A549 (cell line): ENCODE measurements around the gene TMEM244. TPM values are rescaled to one million over a fixed set of nuclear protein-coding genes. Genes with fewer than 3 reads are reported as not detected.

ENCODE experiments used
- ATAC-seq, 2 experiments: fragments of 200-7000 bp in 1 of 2; fragments of >200 bp in 1 of 2; cut with Nextera tagmentation in 1 of 2; cut with Tn5 transposase in 1 of 2; 3 replicates each; pipeline versions ENCODE4 v1.8.0 to v1.9.1; 2018 to 2020; ENCODE audit warnings: mild to moderate bottlenecking in 1 of 2, moderate library complexity in 1 of 2
- CTCF ChIA-PET: fragments of 300-600 bp; sonication (Branson Sonifier 250); formaldehyde crosslinking; extraction: SDS; loops from one replicate; lab custom pipeline; 2021; ENCODE audit warnings: antibody characterized with exemption, inconsistent platforms; lab: Yijun Ruan, JAX
- POLR2A ChIA-PET: fragments of 350-600 bp; formaldehyde crosslinking; extraction: SDS; loops from one replicate; lab custom pipeline; 2021; ENCODE audit warnings: antibody characterized with exemption, inconsistent platforms; lab: Yijun Ruan, JAX
- DNase-seq, 2 experiments: peaks; one replicate each; pipeline versions ENCODE4 v3.0.0 to v3.0.0-alpha.2; 2011 to 2016; ENCODE audit warnings: low read depth in 1 of 2, low spot score in 1 of 2
- FAIRE-seq: peaks from 2 replicates; lab custom pipeline; 2011; peaks lifted over from hg19 to GRCh38; lab: Jason Lieb, UNC
- H3K27ac ChIP-seq, 2 experiments: fragments of >200 bp; sonication (Bioruptor Twin); formaldehyde crosslinking; 3 replicates each; pipeline ENCODE4 v1.5.1; 2016 to 2017
- H3K4me1 ChIP-seq: fragments of >200 bp; sonication (Bioruptor Twin); formaldehyde crosslinking; 3 replicates; pipeline ENCODE4 v1.6.1; 2016
- H3K4me2 ChIP-seq: fragments of >200 bp; sonication (Bioruptor Twin); formaldehyde crosslinking; 3 replicates; pipeline ENCODE4 v1.6.1; 2016
- H3K4me3 ChIP-seq: fragments of >200 bp; sonication (Bioruptor Twin); formaldehyde crosslinking; 3 replicates; pipeline ENCODE4 v1.5.1; 2016
- H3K9me3 ChIP-seq: fragments of >200 bp; sonication (Bioruptor Twin); formaldehyde crosslinking; 3 replicates; pipeline ENCODE4 v1.6.1; 2016
- CBX2 ChIP-seq: fragments of 200-600 bp; sonication (generic); IDR thresholded peaks from 2 replicates; pipeline ENCODE4 v1.6.1; 2016; ENCODE audit warnings: low read depth, mild to moderate bottlenecking, borderline replicate concordance
- EHMT2 ChIP-seq: fragments of 200-600 bp; sonication (generic); IDR thresholded peaks from 2 replicates; pipeline ENCODE4 v1.6.1; 2016; ENCODE audit warnings: antibody characterized with exemption, low read depth, mild to moderate bottlenecking, moderate library complexity
- EP300 ChIP-seq, 2 experiments: fragments of >200 bp; sonication (Bioruptor Twin); formaldehyde crosslinking; IDR thresholded peaks; 2 replicates in 1 of 2; 3 replicates in 1 of 2; pipeline ENCODE4 v1.6.1; 2016 to 2017
- FOSL2 ChIP-seq, 2 experiments: fragments of 450-650 bp in 1 of 2; fragments of >200 bp in 1 of 2; sonication (Bioruptor Twin) in 1 of 2; formaldehyde crosslinking; IDR thresholded peaks; 2 replicates each; pipeline versions ENCODE4 v1.5.0 to v1.6.1; 2016 to 2020; ENCODE audit warnings: mild to moderate bottlenecking in 1 of 2, moderate library complexity in 1 of 2
- FOXS1 ChIP-seq: fragments of 250-450 bp; sonication (Bioruptor Pico); IDR thresholded peaks from 2 replicates; pipeline ENCODE4 v1.5.0; 2020; ENCODE audit warnings: mild to moderate bottlenecking, moderate library complexity
- HEYL ChIP-seq: fragments of 250-450 bp; sonication (Bioruptor Pico); IDR thresholded peaks from 2 replicates; pipeline ENCODE4 v1.8.0; 2021; ENCODE audit warnings: mild to moderate bottlenecking, moderate library complexity
- HOXA7 ChIP-seq: fragments of 250-450 bp; sonication (Bioruptor Pico); IDR thresholded peaks from 2 replicates; pipeline ENCODE4 v1.5.0; 2020; ENCODE audit warnings: mild to moderate bottlenecking, moderate library complexity
- MYC ChIP-seq: IDR thresholded peaks from 2 replicates; pipeline ENCODE4 v1.6.1; 2012; ENCODE audit warnings: mild to moderate bottlenecking, inconsistent platforms, low read length, improper control_type of control experiment, borderline replicate concordance
- NPAS2 ChIP-seq: fragments of 250-450 bp; sonication (Bioruptor Pico); IDR thresholded peaks from 2 replicates; pipeline ENCODE4 v1.8.0; 2022; ENCODE audit warnings: mild to moderate bottlenecking, moderate library complexity, borderline replicate concordance
- NR3C1 ChIP-seq: fragments of >200 bp; sonication (Bioruptor Twin); formaldehyde crosslinking; IDR thresholded peaks from 3 replicates; pipeline ENCODE4 v1.6.1; 2017
- POLR2A ChIP-seq: IDR thresholded peaks from 2 replicates; pipeline ENCODE4 v1.6.1; 2012; ENCODE audit warnings: mild to moderate bottlenecking, low read length
- RARB ChIP-seq: fragments of 250-450 bp; sonication (Bioruptor Pico); IDR thresholded peaks from 2 replicates; pipeline ENCODE4 v1.8.0; 2021; ENCODE audit warnings: mild to moderate bottlenecking, moderate library complexity
- RCOR1 ChIP-seq: fragments of 150-350 bp; IDR thresholded peaks from 2 replicates; pipeline ENCODE4 v1.6.1; 2014; ENCODE audit warnings: antibody characterized with exemption, low read length, low read depth
- RFX5 ChIP-seq: fragments of 450-650 bp; IDR thresholded peaks from 2 replicates; pipeline ENCODE4 v1.7.1; 2014; ENCODE audit warnings: antibody characterized with exemption, mild to moderate bottlenecking, moderate library complexity
- WGBS: methylation state at CpG from one replicate; pipeline ENCODE4 v1.1.6; 2017; ENCODE audit errors: missing lambda C conversion rate; 5-methylcytosine and 5-hydroxymethylcytosine counted together
- polyA plus RNA-seq, 4 experiments: library from polyadenylated mRNA; depleted of rRNA in 3 of 4; stranded (reverse); fragments of >200 nt; fragmentation: RNase III in 1 of 4; extraction: RNeasy Plus Mini Kit Qiagen cat#74134 plus additional on column Dnase treatment in 1 of 4; gene quantifications; 2 replicates in 3 of 4; 3 replicates in 1 of 4; pipeline ENCODE4 v1.2.3, GENCODE V29; 2011 to 2017
- TF ChIP-seq, protein P1 (sequence below): IDR thresholded peaks from 2 replicates; pipeline ENCODE4 v1.6.1; 2012
- TF ChIP-seq, protein P2 (sequence below): fragments of >200 bp; sonication (Bioruptor Twin); formaldehyde crosslinking; IDR thresholded peaks from 3 replicates; pipeline ENCODE4 v1.6.1; 2016
- TF ChIP-seq, protein P3 (sequence below): fragments of 200-600 bp; sonication (generic); IDR thresholded peaks from 2 replicates; pipeline ENCODE4 v1.6.1; 2016; ENCODE audit warnings: antibody characterized with exemption, mild to moderate bottlenecking, moderate library complexity
- TF ChIP-seq, protein P4 (sequence below): fragments of 250-450 bp; sonication (Bioruptor Pico); IDR thresholded peaks from 2 replicates; pipeline ENCODE4 v1.5.0; 2021; ENCODE audit warnings: mild to moderate bottlenecking, moderate library complexity, borderline replicate concordance
- TF ChIP-seq, protein P5 (sequence below): fragments of >200 bp; sonication (Bioruptor Twin); formaldehyde crosslinking; IDR thresholded peaks from 3 replicates; pipeline ENCODE4 v1.5.1; 2016
- TF ChIP-seq, protein P6 (sequence below): IDR thresholded peaks from 2 replicates; pipeline ENCODE4 v1.6.1; 2012; ENCODE audit warnings: low read depth, borderline replicate concordance

The TMEM244 gene
- polyA plus RNA-seq, 2 of the 4 experiments (the other 2 are of a cell fraction) = not detected

DNA sequence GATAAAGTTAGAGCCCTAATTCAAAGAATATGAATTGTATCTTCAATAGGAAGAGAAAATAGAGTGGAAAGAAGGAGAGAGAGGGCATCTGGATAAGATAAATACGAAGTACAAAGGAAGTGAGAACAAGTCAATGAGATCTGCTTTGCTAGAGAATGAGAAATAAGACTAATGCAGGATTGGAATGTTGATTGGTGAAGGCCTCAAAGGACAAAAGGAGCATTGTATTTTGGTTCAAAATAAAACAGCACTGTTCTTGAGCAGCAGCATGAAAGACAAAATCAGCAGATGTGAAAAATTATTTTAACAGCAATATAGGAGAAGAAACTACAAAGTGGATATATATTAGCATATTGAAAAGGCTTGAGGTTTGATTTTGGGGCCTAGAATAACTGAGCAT is 5.1 kb upstream of the TMEM244 start:
- Histone ChIP-seq H3K4me1 (no peaks in the 10 kb centered on the region), H3K4me3 (no peak overlapping the region), H3K4me2 (no peak overlapping the region), H3K27ac (no peak overlapping the region), H3K9me3 (no peaks in the 10 kb centered on the region)
- ChIA-PET CTCF (no interaction called here), POLR2A (no interaction called here)
- no peak for DNase-seq
- no peak for FAIRE-seq
- WGBS = 15% methylated on average over 1 of the region's 1 CpG
- TF ChIP-seq RCOR1 (no peak), NPAS2 (CRISPR knock-in tag) (no peak), CBX2 (no peak), FOXS1 (no peak), EP300 (IDR thresholded peaks at IDR 0.05) (no peak), HOXA7 (CRISPR knock-in tag) (no peak), POLR2A (no peak), EHMT2 (no peak), MYC (no peak), HEYL (CRISPR knock-in tag) (no peak), FOSL2 (IDR thresholded peaks at IDR 0.05) (no peak), FOSL2 (CRISPR knock-in tag; IDR thresholded peaks at IDR 0.05) (no peak), RARB (no peak), NR3C1 (no peak), RFX5 (no peak)
- TF ChIP-seq, protein P1, sequence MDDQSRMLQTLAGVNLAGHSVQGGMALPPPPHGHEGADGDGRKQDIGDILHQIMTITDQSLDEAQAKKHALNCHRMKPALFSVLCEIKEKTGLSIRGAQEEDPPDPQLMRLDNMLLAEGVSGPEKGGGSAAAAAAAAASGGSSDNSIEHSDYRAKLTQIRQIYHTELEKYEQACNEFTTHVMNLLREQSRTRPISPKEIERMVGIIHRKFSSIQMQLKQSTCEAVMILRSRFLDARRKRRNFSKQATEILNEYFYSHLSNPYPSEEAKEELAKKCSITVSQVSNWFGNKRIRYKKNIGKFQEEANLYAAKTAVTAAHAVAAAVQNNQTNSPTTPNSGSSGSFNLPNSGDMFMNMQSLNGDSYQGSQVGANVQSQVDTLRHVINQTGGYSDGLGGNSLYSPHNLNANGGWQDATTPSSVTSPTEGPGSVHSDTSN = no peak
- TF ChIP-seq, protein P2, sequence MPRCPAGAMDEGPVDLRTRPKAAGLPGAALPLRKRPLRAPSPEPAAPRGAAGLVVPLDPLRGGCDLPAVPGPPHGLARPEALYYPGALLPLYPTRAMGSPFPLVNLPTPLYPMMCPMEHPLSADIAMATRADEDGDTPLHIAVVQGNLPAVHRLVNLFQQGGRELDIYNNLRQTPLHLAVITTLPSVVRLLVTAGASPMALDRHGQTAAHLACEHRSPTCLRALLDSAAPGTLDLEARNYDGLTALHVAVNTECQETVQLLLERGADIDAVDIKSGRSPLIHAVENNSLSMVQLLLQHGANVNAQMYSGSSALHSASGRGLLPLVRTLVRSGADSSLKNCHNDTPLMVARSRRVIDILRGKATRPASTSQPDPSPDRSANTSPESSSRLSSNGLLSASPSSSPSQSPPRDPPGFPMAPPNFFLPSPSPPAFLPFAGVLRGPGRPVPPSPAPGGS = no peak
- TF ChIP-seq, protein P3, sequence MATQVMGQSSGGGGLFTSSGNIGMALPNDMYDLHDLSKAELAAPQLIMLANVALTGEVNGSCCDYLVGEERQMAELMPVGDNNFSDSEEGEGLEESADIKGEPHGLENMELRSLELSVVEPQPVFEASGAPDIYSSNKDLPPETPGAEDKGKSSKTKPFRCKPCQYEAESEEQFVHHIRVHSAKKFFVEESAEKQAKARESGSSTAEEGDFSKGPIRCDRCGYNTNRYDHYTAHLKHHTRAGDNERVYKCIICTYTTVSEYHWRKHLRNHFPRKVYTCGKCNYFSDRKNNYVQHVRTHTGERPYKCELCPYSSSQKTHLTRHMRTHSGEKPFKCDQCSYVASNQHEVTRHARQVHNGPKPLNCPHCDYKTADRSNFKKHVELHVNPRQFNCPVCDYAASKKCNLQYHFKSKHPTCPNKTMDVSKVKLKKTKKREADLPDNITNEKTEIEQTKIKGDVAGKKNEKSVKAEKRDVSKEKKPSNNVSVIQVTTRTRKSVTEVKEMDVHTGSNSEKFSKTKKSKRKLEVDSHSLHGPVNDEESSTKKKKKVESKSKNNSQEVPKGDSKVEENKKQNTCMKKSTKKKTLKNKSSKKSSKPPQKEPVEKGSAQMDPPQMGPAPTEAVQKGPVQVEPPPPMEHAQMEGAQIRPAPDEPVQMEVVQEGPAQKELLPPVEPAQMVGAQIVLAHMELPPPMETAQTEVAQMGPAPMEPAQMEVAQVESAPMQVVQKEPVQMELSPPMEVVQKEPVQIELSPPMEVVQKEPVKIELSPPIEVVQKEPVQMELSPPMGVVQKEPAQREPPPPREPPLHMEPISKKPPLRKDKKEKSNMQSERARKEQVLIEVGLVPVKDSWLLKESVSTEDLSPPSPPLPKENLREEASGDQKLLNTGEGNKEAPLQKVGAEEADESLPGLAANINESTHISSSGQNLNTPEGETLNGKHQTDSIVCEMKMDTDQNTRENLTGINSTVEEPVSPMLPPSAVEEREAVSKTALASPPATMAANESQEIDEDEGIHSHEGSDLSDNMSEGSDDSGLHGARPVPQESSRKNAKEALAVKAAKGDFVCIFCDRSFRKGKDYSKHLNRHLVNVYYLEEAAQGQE = no peak
- TF ChIP-seq, protein P4, sequence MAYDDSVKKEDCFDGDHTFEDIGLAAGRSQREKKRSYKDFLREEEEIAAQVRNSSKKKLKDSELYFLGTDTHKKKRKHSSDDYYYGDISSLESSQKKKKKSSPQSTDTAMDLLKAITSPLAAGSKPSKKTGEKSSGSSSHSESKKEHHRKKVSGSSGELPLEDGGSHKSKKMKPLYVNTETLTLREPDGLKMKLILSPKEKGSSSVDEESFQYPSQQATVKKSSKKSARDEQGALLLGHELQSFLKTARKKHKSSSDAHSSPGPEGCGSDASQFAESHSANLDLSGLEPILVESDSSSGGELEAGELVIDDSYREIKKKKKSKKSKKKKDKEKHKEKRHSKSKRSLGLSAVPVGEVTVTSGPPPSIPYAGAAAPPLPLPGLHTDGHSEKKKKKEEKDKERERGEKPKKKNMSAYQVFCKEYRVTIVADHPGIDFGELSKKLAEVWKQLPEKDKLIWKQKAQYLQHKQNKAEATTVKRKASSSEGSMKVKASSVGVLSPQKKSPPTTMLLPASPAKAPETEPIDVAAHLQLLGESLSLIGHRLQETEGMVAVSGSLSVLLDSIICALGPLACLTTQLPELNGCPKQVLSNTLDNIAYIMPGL (CRISPR knock-in tag) = no peak
- TF ChIP-seq, protein P5, sequence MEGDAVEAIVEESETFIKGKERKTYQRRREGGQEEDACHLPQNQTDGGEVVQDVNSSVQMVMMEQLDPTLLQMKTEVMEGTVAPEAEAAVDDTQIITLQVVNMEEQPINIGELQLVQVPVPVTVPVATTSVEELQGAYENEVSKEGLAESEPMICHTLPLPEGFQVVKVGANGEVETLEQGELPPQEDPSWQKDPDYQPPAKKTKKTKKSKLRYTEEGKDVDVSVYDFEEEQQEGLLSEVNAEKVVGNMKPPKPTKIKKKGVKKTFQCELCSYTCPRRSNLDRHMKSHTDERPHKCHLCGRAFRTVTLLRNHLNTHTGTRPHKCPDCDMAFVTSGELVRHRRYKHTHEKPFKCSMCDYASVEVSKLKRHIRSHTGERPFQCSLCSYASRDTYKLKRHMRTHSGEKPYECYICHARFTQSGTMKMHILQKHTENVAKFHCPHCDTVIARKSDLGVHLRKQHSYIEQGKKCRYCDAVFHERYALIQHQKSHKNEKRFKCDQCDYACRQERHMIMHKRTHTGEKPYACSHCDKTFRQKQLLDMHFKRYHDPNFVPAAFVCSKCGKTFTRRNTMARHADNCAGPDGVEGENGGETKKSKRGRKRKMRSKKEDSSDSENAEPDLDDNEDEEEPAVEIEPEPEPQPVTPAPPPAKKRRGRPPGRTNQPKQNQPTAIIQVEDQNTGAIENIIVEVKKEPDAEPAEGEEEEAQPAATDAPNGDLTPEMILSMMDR = no peak
- TF ChIP-seq, protein P6, sequence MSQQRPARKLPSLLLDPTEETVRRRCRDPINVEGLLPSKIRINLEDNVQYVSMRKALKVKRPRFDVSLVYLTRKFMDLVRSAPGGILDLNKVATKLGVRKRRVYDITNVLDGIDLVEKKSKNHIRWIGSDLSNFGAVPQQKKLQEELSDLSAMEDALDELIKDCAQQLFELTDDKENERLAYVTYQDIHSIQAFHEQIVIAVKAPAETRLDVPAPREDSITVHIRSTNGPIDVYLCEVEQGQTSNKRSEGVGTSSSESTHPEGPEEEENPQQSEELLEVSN = no peak
- no peak for ATAC-seq
